Nephron progenitor cell (in vitro differentiated cells): ENCODE results near the gene APMAP.

Experiments used
- DNase-seq: peaks from one replicate; pipeline ENCODE4 v3.0.0; 2021
- H3K27ac Mint-ChIP-seq: 2 replicates; pipeline ENCODE4 v1.8.0; 2021; ENCODE audit warnings: mild to moderate bottlenecking, moderate library complexity, mixed read lengths
- H3K27me3 Mint-ChIP-seq: 2 replicates; pipeline ENCODE4 v1.8.0; 2021; ENCODE audit warnings: mild to moderate bottlenecking, low read depth, mixed read lengths; ENCODE audit not compliant: poor library complexity
- H3K36me3 Mint-ChIP-seq: 2 replicates; pipeline ENCODE4 v1.8.0; 2021; ENCODE audit warnings: low read depth, mixed read lengths
- H3K4me1 Mint-ChIP-seq: 2 replicates; pipeline ENCODE4 v1.8.0; 2021; ENCODE audit warnings: mixed read lengths
- H3K4me3 Mint-ChIP-seq: 2 replicates; pipeline ENCODE4 v1.8.0; 2021; ENCODE audit warnings: mild to moderate bottlenecking, moderate library complexity, mixed read lengths
- H3K9me3 Mint-ChIP-seq: 2 replicates; pipeline ENCODE4 v1.8.0; 2021; ENCODE audit warnings: mild to moderate bottlenecking, moderate library complexity, mixed read lengths
- TF ChIP-seq, protein P1 (sequence below): fragments of 200-600 bp; sonication (generic); IDR thresholded peaks from 2 replicates; pipeline ENCODE4 v1.5.0; 2021; ENCODE audit warnings: antibody characterized with exemption

APMAP gene

DNA sequence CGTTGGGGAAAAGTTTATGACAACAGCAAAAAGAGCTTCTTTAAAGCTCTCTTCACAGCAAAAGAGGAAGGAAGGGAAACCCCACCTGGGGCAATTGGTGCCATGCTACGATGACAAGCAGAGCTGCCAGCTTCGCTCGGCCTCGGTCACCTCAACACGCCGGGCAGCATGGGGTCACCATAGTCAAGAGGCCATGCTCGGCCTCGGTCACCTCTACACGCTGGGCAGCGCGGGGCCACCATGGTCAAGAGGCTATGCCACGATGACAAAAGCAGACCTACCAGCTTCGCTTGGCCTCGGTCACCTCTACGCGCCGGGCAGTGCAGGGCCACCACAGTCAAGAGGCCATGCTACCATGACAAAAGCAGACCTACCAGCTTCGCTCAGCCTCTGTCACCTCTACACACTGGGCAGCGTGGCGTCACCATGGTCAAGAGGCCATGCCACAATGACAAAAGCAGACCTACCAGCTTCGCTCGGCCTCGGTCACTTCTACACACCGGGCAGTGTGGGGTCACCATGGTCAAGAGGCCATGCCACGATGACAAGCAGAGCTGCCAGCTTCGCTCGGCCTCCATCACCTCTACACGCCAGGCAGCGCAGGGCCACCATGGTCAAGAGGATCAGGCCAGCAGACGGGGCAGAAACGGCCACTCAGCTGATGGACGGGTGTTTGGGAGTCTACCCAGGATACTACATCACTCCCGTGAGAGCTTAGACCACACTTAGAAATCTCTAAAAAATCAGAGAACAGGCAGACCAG lies 12.1 kb downstream of the APMAP start:
- H3K27ac Mint-ChIP-seq: no peak overlapping the region
- peaks cover 88% of the 10 kb centered on the region for H3K36me3 Mint-ChIP-seq
- H3K4me1 Mint-ChIP-seq: peaks cover 16% of the 10 kb centered on the region
- TF ChIP-seq, protein P1, sequence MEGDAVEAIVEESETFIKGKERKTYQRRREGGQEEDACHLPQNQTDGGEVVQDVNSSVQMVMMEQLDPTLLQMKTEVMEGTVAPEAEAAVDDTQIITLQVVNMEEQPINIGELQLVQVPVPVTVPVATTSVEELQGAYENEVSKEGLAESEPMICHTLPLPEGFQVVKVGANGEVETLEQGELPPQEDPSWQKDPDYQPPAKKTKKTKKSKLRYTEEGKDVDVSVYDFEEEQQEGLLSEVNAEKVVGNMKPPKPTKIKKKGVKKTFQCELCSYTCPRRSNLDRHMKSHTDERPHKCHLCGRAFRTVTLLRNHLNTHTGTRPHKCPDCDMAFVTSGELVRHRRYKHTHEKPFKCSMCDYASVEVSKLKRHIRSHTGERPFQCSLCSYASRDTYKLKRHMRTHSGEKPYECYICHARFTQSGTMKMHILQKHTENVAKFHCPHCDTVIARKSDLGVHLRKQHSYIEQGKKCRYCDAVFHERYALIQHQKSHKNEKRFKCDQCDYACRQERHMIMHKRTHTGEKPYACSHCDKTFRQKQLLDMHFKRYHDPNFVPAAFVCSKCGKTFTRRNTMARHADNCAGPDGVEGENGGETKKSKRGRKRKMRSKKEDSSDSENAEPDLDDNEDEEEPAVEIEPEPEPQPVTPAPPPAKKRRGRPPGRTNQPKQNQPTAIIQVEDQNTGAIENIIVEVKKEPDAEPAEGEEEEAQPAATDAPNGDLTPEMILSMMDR: no peak
- H3K9me3 Mint-ChIP-seq: peaks cover 61% of the 10 kb centered on the region
- DNase-seq: no peak
- H3K4me3 Mint-ChIP-seq: no peak overlapping the region
- H3K27me3 Mint-ChIP-seq: no peaks in the 10 kb centered on the region

DNA sequence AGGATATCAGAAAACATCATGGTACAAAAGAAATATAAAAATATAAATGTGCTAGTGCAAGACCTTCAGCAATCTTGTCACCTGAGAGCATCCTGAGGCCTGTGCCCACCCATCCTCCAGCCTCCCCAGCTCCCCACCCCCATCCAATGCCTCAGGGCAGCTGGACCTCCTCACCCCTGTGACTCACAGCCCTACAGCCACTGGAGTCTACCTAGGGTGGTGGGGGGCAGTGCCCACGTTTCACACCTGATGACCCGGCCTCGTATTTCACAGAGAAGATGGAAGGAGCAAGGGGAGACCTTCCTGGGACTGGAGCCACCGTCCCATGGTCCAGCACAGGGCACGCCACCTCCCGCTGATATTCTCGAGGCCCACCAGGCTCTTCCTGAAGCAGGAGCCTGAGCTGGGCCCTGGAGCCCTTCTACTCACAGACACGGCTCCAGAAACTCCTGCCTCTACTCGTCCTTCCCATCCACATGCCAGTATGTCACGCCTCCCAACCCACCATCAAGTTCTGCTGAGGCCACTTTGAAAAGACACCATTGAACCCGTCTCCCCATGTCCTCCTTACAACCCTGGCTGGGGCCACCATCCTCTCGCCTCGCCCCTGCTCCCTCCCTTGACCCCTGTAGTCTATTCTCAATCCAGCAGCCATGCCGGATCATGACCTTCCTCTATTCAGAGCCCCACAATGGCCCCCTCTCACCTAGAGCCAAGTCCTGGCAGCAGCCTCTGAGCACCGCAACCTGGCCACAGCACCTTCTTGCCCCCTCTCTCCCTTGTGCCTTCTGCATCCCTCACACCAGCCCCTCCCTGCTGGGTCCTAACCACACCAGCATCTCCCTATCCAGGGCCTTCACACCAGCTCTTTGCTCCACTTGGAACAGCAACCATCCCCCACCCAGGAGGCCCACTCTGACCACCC lies 13.3 kb downstream of the APMAP start:
- TF ChIP-seq, protein P1: no peak
- Mint-ChIP-seq H3K4me1 (peaks cover 8% of the 10 kb centered on the region), H3K4me3 (no peak overlapping the region), H3K36me3 (peaks cover 99% of the 10 kb centered on the region), H3K9me3 (peaks cover 72% of the 10 kb centered on the region), H3K27ac (no peak overlapping the region), H3K27me3 (no peaks in the 10 kb centered on the region)
- DNase-seq: no peak

DNA sequence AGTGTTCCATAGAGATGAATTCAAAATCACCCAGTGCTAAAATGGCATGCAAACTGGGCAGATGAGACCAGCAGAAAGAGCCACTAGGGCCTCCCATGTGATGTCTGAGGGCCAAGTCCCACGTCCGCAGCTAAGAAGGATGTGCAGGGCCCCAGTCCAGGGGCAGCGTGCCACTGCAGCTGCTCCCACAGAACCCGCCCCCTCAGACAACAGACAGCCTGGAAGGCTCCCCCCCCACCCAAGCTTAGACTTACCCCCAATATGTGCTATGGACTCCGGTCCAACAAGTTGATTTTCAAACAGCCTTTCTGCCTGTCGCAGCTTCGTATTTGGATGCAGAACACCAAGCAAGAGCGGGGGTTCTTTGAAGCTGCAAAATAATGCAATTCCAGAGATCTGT lies 14.0 kb downstream of the APMAP start:
- DNase-seq: no peak
- H3K27me3 Mint-ChIP-seq: no peaks in the 10 kb centered on the region
- peaks cover 100% of the 10 kb centered on the region for H3K36me3 Mint-ChIP-seq
- H3K4me1 Mint-ChIP-seq: peaks cover under 1% of the 10 kb centered on the region
- no peak overlapping the region for H3K27ac Mint-ChIP-seq
- H3K4me3 Mint-ChIP-seq: no peak overlapping the region
- TF ChIP-seq, protein P1: no peak
- peaks cover 77% of the 10 kb centered on the region for H3K9me3 Mint-ChIP-seq

DNA sequence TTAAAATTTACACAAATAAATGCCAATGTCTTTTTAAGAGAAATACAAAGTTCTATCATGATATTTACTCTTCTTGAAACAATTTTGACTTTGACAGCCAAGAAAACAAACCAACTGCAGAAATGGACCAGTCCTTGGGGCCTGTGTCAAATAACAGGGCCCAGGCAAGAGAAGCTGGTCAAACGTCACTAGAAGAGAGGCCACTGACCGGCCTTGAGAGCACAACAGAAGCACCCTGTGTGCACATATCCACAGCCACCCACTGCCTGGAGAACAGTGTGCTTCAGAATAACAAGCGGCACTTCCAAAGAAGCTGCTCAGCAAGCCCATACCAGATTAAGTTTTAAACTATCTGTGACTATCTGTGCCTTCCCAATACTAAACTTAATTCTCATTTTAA lies 14.8 kb downstream of the APMAP start:
- DNase-seq: no peak
- peaks cover 100% of the 10 kb centered on the region for H3K36me3 Mint-ChIP-seq

DNA sequence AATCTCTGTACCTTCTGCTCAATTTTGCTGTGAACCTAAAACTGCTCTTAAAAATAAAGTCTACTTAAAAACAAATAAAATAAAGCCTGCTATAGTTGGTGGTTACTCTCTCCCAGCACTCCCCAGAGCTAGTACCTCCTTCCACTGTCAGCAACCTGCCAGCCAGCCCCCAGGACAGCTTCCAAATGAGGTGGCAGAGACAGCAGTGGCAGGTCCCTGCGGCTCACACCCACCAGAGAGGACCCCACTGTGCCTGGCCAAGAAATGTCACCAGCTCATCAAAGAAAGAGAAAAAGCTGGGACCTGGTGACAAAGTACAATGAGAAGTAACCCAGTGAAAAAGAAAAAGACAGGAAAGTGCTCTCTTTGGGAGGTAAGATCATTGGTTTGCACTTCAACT lies 15.2 kb downstream of the APMAP start:
- Mint-ChIP-seq H3K4me1 (no peaks in the 10 kb centered on the region), H3K27me3 (no peaks in the 10 kb centered on the region), H3K4me3 (no peak overlapping the region), H3K36me3 (peaks cover 98% of the 10 kb centered on the region), H3K27ac (no peak overlapping the region), H3K9me3 (peaks cover 75% of the 10 kb centered on the region)
- DNase-seq: no peak
- TF ChIP-seq, protein P1: no peak

More for the DNA sequence above, 14.8 kb downstream of the APMAP start:
- Mint-ChIP-seq H3K4me1 (no peaks in the 10 kb centered on the region), H3K9me3 (peaks cover 77% of the 10 kb centered on the region), H3K4me3 (no peak overlapping the region), H3K27ac (no peak overlapping the region), H3K27me3 (no peaks in the 10 kb centered on the region)
- TF ChIP-seq, protein P1: no peak
